ENCODE results near the gene NEGR1. TPM values are rescaled to one million over a fixed set of nuclear protein-coding genes. Genes with fewer than 3 reads are reported as not detected.

NEGR1 gene
- total and polyA plus RNA-seq, 2 donors (not counting 3 experiments of a cell fraction or from before 2014, with no cell fraction given) = 6.8 to 21.8 TPM

DNA sequence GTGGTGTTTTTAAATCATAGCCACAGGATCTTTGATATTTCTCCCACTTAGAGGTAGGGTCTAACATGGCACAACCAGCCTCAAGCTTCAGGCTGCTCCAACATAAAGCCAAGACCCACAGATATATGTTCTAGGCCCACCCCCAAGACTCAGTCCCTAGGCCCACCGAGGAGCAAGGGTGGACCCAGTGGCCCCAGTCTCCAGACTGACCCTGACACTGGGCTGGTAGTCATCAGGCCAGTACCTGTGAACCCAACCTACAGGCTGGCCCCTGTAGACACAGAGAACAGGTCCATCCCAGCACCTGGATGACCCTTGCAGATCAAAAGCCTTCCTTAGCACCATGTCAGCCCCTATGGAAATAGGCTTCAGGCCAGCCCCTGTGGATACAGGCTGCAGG, 60.5 kb downstream of the NEGR1 start:
- Histone ChIP-seq H3K27ac (ENCODE audit: insufficient read depth, low read depth, low read length) (no peak overlapping the region), H3K9ac (replicated peaks; ENCODE audit: extremely low read depth, insufficient read depth, low read length) (no peak overlapping the region), H3K9me3 (replicated peaks; ENCODE audit: control insufficient read depth, insufficient read depth, low read length) (no peaks in the 10 kb centered on the region), H4K20me1 (replicated peaks; ENCODE audit: control insufficient read depth, extremely low read depth, insufficient read depth, low read length) (no peaks in the 10 kb centered on the region), H2AFZ (ENCODE audit: low read depth, low read length) (no peak overlapping the region), H3K79me2 (ENCODE audit: control insufficient read depth, insufficient read depth, low read length) (no peaks in the 10 kb centered on the region), H3K36me3 (ENCODE audit: control insufficient read depth in 2 of 2, extremely low read depth in 1 of 2, insufficient read depth in 2 of 2, low read length in 2 of 2) (no peaks in the 10 kb centered on the region), H3K9me1 (replicated peaks; ENCODE audit: control insufficient read depth, extremely low read depth, insufficient read depth, low read length) (no peaks in the 10 kb centered on the region), H3K4me2 (ENCODE audit: insufficient read depth, low read length) (no peak overlapping the region), H3K4me1 (ENCODE audit: control insufficient read depth, extremely low read depth, insufficient read depth, low read length) (no peaks in the 10 kb centered on the region), H3K27me3 (ENCODE audit: control insufficient read depth in 2 of 2, insufficient read depth in 2 of 2, low read length in 2 of 2) (no peaks in the 10 kb centered on the region), H3K4me3 (replicated peaks in 1 of 3; ENCODE audit: insufficient read depth in 1 of 3, low read depth in 1 of 3, low read length in 3 of 3) (no peak overlapping the region)
- ChIA-PET CTCF (no interaction called here), POLR2A (no interaction called here)
- TF ChIP-seq POLR2A (IDR thresholded peaks at IDR 0.05; ENCODE audit: low read depth, low read length) (no peak), EZH2 (IDR thresholded peaks at IDR 0.05; ENCODE audit: borderline replicate concordance, low read depth, low read length, severe bottlenecking) (no peak), POLR2AphosphoS5 (IDR thresholded peaks at IDR 0.05; ENCODE audit: insufficient read depth, low read depth, low read length) (no peak), MYC (IDR thresholded peaks at IDR 0.05; ENCODE audit: low read depth, low read length) (no peak), MAX (IDR thresholded peaks at IDR 0.05; ENCODE audit: insufficient read depth, insufficient read length) (no peak), JUN (IDR thresholded peaks at IDR 0.05; ENCODE audit: borderline replicate concordance, insufficient read depth, insufficient read length, low read depth) (no peak), CTCF (IDR thresholded peaks at IDR 0.05; ENCODE audit: extremely low read depth in 1 of 2, insufficient read depth in 1 of 2, low read depth in 1 of 2, low read length in 2 of 2) (no peak), GATA2 (IDR thresholded peaks at IDR 0.05; ENCODE audit: insufficient read depth, insufficient read length, low read depth, low read length) (no peak), FOS (IDR thresholded peaks at IDR 0.05; ENCODE audit: borderline replicate concordance, insufficient read depth, low read length) (no peak)
- DNase-seq (ENCODE audit: low read depth, low spot score) (no peak), FAIRE-seq (no peak)
- BruUV-seq (replicated peaks) = no TSS peak
- intact Hi-C loops (cut with micrococcal nuclease) (no loop called here), dilution Hi-C loops (cut with MboI; ENCODE audit: extremely low pct_ligation_motif_present, low sequenced_read_pairs) (no loop called here)
